Astrocyte (in vitro differentiated cells and primary cell): Measurements from ENCODE around the gene MLLT1. TPM values are rescaled to one million over a fixed set of nuclear protein-coding genes. Genes with fewer than 3 reads are reported as not detected.

Source experiments
- DNase-seq: peaks from one replicate; pipeline ENCODE4 v3.0.0-alpha.2; 2010; ENCODE audit warnings: low read depth
- FAIRE-seq: peaks from 2 replicates; lab custom pipeline; 2011; peaks lifted over from hg19 to GRCh38; lab: Jason Lieb, UNC
- H2AFZ ChIP-seq: 2 replicates; pipeline ENCODE4 v1.6.0; 2012; ENCODE audit warnings: low read depth, low read length, inconsistent platforms
- H3K27ac ChIP-seq: 2 replicates; pipeline ENCODE4 v1.5.1; 2011; ENCODE audit warnings: low read depth, low read length, inconsistent platforms
- H3K27me3 ChIP-seq: 2 replicates; pipeline ENCODE4 v1.6.0; 2011; ENCODE audit warnings: low read length, inconsistent platforms; ENCODE audit not compliant: insufficient read depth
- H3K36me3 ChIP-seq: 2 replicates; pipeline ENCODE4 v1.5.1; 2011; ENCODE audit warnings: low read length, inconsistent platforms; ENCODE audit not compliant: insufficient read depth
- H3K4me1 ChIP-seq: 2 replicates; pipeline ENCODE4 v1.5.1; 2011; ENCODE audit warnings: low read length, inconsistent platforms; ENCODE audit not compliant: insufficient read depth
- H3K4me2 ChIP-seq: 2 replicates; pipeline ENCODE4 v1.6.0; 2012; ENCODE audit warnings: low read length, inconsistent platforms
- H3K4me3 ChIP-seq: 2 replicates; pipeline ENCODE4 v1.5.1; 2011; ENCODE audit warnings: low read depth, mild to moderate bottlenecking, low read length, inconsistent platforms; ENCODE audit not compliant: insufficient read depth
- H3K79me2 ChIP-seq: 2 replicates; pipeline ENCODE4 v1.6.0; 2012; ENCODE audit warnings: mild to moderate bottlenecking, low read length, inconsistent platforms; ENCODE audit not compliant: insufficient read depth
- H3K9ac ChIP-seq: 2 replicates; pipeline ENCODE4 v1.6.0; 2012; ENCODE audit warnings: mild to moderate bottlenecking, low read length, inconsistent platforms
- H3K9me3 ChIP-seq: 2 replicates; pipeline ENCODE4 v1.5.1; 2012; ENCODE audit warnings: low read depth, mild to moderate bottlenecking, low read length, inconsistent platforms; ENCODE audit not compliant: insufficient read depth
- H4K20me1 ChIP-seq: 2 replicates; pipeline ENCODE4 v1.6.0; 2012; ENCODE audit warnings: low read length, inconsistent platforms; ENCODE audit not compliant: insufficient read depth
- H3K27ac Mint-ChIP-seq: one replicate; pipeline ENCODE4 v1.8.0; 2021; ENCODE audit warnings: mild to moderate bottlenecking, mixed read lengths; ENCODE audit not compliant: unreplicated experiment
- H3K27me3 Mint-ChIP-seq: one replicate; pipeline ENCODE4 v1.8.0; 2021; ENCODE audit warnings: low read depth, mixed read lengths; ENCODE audit not compliant: unreplicated experiment
- H3K36me3 Mint-ChIP-seq: one replicate; pipeline ENCODE4 v1.8.0; 2021; ENCODE audit warnings: low read depth, mixed read lengths; ENCODE audit not compliant: unreplicated experiment
- H3K4me1 Mint-ChIP-seq: one replicate; pipeline ENCODE4 v1.8.0; 2021; ENCODE audit warnings: low read depth, mixed read lengths; ENCODE audit not compliant: unreplicated experiment
- H3K4me3 Mint-ChIP-seq: one replicate; pipeline ENCODE4 v1.8.0; 2021; ENCODE audit warnings: mild to moderate bottlenecking, moderate library complexity, mixed read lengths; ENCODE audit not compliant: unreplicated experiment
- H3K9me3 Mint-ChIP-seq: one replicate; pipeline ENCODE4 v1.8.0; 2021; ENCODE audit warnings: mild to moderate bottlenecking, mixed read lengths; ENCODE audit not compliant: unreplicated experiment
- EZH2 ChIP-seq: IDR thresholded peaks from 2 replicates; pipeline ENCODE4 v1.6.1; 2012; ENCODE audit warnings: mild to moderate bottlenecking, low read length, inconsistent platforms; ENCODE audit not compliant: insufficient read depth
- total RNA-seq: library from RNA; stranded (reverse); gene quantifications from 2 replicates; pipeline ENCODE4 v1.2.1, GENCODE V29; 2021
- TF ChIP-seq, protein P1 (sequence below): IDR thresholded peaks from 2 replicates; pipeline ENCODE4 v1.5.1; 2011; ENCODE audit warnings: low read depth, mild to moderate bottlenecking, inconsistent platforms, low read length, moderate library complexity; ENCODE audit not compliant: insufficient read depth

MLLT1 gene
- total RNA-seq, 1 donor from 2014 or later: 46.0 TPM

DNA sequence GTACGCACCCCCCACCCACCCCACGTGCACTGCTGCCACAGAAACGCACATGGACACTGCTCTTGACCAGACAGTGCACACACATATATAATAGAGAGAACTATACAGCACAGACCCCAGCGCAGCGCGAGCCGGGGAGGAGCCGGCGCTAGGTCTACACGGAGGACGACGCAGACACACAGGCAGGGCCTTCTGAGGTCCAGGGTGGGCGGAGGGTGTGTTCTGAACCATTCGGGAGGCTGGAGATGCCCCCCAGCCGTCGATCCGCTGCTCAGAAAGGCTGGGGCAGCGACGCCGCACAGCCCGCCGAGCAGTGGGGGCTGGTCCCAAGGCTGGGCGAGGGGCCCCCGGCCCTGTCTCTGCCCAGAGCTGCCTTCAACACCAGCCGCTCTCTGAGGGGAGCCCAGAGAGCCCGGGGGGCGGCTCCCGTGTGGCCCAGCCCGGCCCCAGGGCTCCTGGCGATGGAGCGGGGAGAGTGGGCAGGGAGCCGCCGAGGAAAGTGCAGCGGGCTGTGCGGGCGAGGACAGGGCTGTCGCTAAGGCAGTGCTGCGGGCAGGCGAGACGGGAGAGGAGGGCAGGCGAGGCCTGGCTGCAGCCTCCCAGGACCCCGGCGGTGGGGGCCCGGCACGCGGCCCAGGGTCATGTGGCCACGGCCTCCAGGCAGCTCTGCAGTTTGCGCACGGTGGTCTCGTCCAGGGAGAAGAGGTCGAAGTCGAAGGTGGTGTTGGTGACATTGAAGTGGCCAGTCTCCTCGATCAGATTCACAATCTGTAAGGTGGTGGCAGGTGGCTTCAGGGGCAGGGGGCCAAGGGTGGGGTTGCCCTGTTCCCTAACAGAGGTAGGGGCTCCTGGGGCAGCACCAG is 67.1 kb downstream of the MLLT1 start:
- TF ChIP-seq EZH2: no peak
- TF ChIP-seq, protein P1, sequence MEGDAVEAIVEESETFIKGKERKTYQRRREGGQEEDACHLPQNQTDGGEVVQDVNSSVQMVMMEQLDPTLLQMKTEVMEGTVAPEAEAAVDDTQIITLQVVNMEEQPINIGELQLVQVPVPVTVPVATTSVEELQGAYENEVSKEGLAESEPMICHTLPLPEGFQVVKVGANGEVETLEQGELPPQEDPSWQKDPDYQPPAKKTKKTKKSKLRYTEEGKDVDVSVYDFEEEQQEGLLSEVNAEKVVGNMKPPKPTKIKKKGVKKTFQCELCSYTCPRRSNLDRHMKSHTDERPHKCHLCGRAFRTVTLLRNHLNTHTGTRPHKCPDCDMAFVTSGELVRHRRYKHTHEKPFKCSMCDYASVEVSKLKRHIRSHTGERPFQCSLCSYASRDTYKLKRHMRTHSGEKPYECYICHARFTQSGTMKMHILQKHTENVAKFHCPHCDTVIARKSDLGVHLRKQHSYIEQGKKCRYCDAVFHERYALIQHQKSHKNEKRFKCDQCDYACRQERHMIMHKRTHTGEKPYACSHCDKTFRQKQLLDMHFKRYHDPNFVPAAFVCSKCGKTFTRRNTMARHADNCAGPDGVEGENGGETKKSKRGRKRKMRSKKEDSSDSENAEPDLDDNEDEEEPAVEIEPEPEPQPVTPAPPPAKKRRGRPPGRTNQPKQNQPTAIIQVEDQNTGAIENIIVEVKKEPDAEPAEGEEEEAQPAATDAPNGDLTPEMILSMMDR: no peak
- H3K9me3 Mint-ChIP-seq: no peaks in the 10 kb centered on the region
- H3K36me3 ChIP-seq: no peaks in the 10 kb centered on the region
- H3K27ac Mint-ChIP-seq: no peak overlapping the region
- DNase-seq (no peak), FAIRE-seq (no peak)
- H3K4me1 Mint-ChIP-seq: peaks cover 3% of the 10 kb centered on the region
- H3K9me3 ChIP-seq: no peaks in the 10 kb centered on the region
- H3K27me3 ChIP-seq: no peaks in the 10 kb centered on the region
- no peaks in the 10 kb centered on the region for H3K79me2 ChIP-seq
- H3K9ac ChIP-seq: no peak overlapping the region
- no peaks in the 10 kb centered on the region for H3K27me3 Mint-ChIP-seq
- H3K4me2 ChIP-seq: no peak overlapping the region
- H2AFZ ChIP-seq: no peak overlapping the region
- peaks cover 7% of the 10 kb centered on the region for H4K20me1 ChIP-seq
- no peak overlapping the region for H3K27ac ChIP-seq
- peaks cover 1% of the 10 kb centered on the region for H3K36me3 Mint-ChIP-seq
- peaks cover 9% of the 10 kb centered on the region for H3K4me1 ChIP-seq
- H3K4me3 ChIP-seq: no peak overlapping the region
- no peak overlapping the region for H3K4me3 Mint-ChIP-seq

DNA sequence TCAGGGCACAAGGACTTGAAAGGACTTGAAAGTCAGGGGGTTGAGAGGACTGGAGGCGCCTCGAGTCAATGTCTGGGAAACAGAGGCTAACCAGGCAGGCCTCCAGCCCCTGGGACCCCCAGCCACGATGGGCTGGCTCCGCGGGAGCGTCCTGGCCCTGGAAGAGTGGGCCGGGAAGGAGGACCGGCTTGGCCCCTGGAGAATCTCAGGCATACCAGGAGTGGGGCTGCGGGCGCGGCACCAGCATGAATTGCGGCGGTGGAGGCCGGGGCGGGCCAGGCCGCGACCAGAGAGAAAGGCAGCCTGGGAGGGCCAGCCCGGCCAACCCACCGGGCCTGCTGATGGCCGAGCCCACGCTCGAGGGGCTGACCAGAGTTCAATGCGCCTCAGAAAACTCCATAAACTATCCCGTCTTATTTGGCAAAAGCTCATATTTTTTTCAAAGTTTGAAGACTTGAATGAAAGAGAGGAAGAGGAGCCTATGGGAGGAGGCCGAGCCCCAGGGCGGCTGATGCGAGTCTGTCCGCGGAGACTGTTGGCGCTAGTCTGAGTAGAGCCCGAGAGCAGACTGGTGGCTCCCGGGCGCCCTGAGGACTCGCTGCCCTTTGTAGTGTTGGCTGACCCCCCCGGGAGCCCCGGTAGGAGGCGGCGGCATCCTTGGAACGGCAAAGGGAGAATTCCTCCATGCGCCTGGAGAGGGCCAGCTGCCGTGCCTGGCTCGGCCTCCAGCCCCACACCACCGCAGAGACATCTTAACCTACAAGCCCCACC is 68.0 kb downstream of the MLLT1 start:
- H3K4me1 ChIP-seq: peaks cover 3% of the 10 kb centered on the region
- peaks cover 6% of the 10 kb centered on the region for H4K20me1 ChIP-seq
- no peak overlapping the region for H3K4me2 ChIP-seq
- no peak for FAIRE-seq
- no peak overlapping the region for H2AFZ ChIP-seq
- no peak overlapping the region for H3K27ac Mint-ChIP-seq
- no peaks in the 10 kb centered on the region for H3K79me2 ChIP-seq
- no peaks in the 10 kb centered on the region for H3K9me3 Mint-ChIP-seq
- no peak for DNase-seq
- H3K36me3 ChIP-seq: no peaks in the 10 kb centered on the region
- no peak for TF ChIP-seq EZH2
- TF ChIP-seq, protein P1: no peak
- H3K27me3 ChIP-seq: no peaks in the 10 kb centered on the region
- no peak overlapping the region for H3K9ac ChIP-seq
- peaks cover under 1% of the 10 kb centered on the region for H3K4me1 Mint-ChIP-seq
- H3K4me3 ChIP-seq: no peak overlapping the region
- no peaks in the 10 kb centered on the region for H3K27me3 Mint-ChIP-seq
- no peak overlapping the region for H3K27ac ChIP-seq
- peaks cover 1% of the 10 kb centered on the region for H3K36me3 Mint-ChIP-seq
- H3K4me3 Mint-ChIP-seq: no peak overlapping the region
- H3K9me3 ChIP-seq: no peaks in the 10 kb centered on the region
